A673 (cell line): ENCODE data around the gene TMA16. TPM values are rescaled to one million over a fixed set of nuclear protein-coding genes. Genes with fewer than 3 reads are reported as not detected.

ENCODE experiments used
- BruUV-seq: library from RNA; stranded (reverse); fragments of 400-500 nt; replicated peaks from 2 replicates; lab custom pipeline; 2021; lab: Mats Ljungman, UMichigan
- CTCF ChIA-PET: fragments of 300-600 bp; sonication (Branson Sonifier 250); formaldehyde crosslinking; loops from one replicate; lab custom pipeline; 2022; ENCODE audit warnings: antibody characterized with exemption; lab: Charles Lee
- POLR2A ChIA-PET: fragments of 300-600 bp; sonication (Branson Sonifier 250); formaldehyde crosslinking; loops from one replicate; lab custom pipeline; 2022; ENCODE audit warnings: antibody characterized with exemption; ENCODE audit not compliant: low non-redundant PET; lab: Charles Lee
- DNase-seq: peaks from one replicate; pipeline ENCODE4 v3.0.0-alpha.2; 2015; ENCODE audit warnings: low spot score
- H3K27ac ChIP-seq: fragments of 200-600 bp; sonication (generic); 2 replicates; pipeline ENCODE4 v1.5.1; 2016; ENCODE audit warnings: mixed run types, low read depth, mild to moderate bottlenecking, mixed read lengths, antibody characterized with exemption, low read length; ENCODE audit not compliant: poor library complexity, severe bottlenecking
- H3K27me3 ChIP-seq: fragments of 200-600 bp; sonication (generic); replicated peaks from 2 replicates; pipeline ENCODE4 v1.6.1; 2017; ENCODE audit warnings: mixed run types, low read depth, mild to moderate bottlenecking, mixed read lengths, antibody characterized with exemption, low read length; ENCODE audit not compliant: insufficient read depth, poor library complexity
- H3K36me3 ChIP-seq: fragments of 200-600 bp; sonication (generic); 2 replicates; pipeline ENCODE4 v1.6.1; 2016; ENCODE audit warnings: mixed run types, mild to moderate bottlenecking, mixed read lengths, antibody characterized with exemption, low read length; ENCODE audit not compliant: insufficient read depth, poor library complexity, severe bottlenecking
- H3K4me1 ChIP-seq: fragments of 200-600 bp; sonication (generic); 2 replicates; pipeline ENCODE4 v1.6.1; 2017; ENCODE audit warnings: mixed run types, mild to moderate bottlenecking, mixed read lengths, antibody characterized with exemption, low read length; ENCODE audit not compliant: insufficient read depth, poor library complexity, severe bottlenecking
- H3K4me3 ChIP-seq: fragments of 200-600 bp; sonication (generic); 2 replicates; pipeline ENCODE4 v1.5.1; 2016; ENCODE audit warnings: low read depth, mixed run types, mild to moderate bottlenecking, mixed read lengths, low read length; ENCODE audit not compliant: poor library complexity, severe bottlenecking
- H3K9me3 ChIP-seq: fragments of 200-600 bp; sonication (generic); 2 replicates; pipeline ENCODE4 v1.6.1; 2016; ENCODE audit warnings: mixed run types, low read depth, mild to moderate bottlenecking, mixed read lengths, antibody characterized with exemption, low read length; ENCODE audit not compliant: poor library complexity, severe bottlenecking
- EZH2 ChIP-seq: fragments of 200-600 bp; sonication (generic); IDR thresholded peaks from 2 replicates; pipeline ENCODE4 v1.6.1; 2017; ENCODE audit warnings: borderline replicate concordance, low read depth, mild to moderate bottlenecking, mixed read lengths, antibody characterized with exemption, low read length; ENCODE audit not compliant: poor library complexity, severe bottlenecking
- intact Hi-C: fragments of 100-400 bp; cut with micrococcal nuclease; formaldehyde crosslinking; loops from one replicate; pipeline ENCODE4 v1.10.0; 2022; ENCODE audit not compliant: unreplicated experiment
- total RNA-seq: library from RNA; stranded (reverse); gene quantifications from 2 replicates; pipeline ENCODE4 v1.2.3, GENCODE V29; 2021
- TF ChIP-seq, protein P1 (sequence below): fragments of 300-800, 200-600 bp; sonication (generic); conservative IDR thresholded peaks from 2 replicates; pipeline ENCODE4 v1.5.1; 2017; ENCODE audit warnings: low read depth, mild to moderate bottlenecking, antibody characterized with exemption, low read length, moderate library complexity, mixed read lengths

Gene TMA16
- total RNA-seq, 1 experiment from 2014 or later: 83.5 TPM

DNA sequence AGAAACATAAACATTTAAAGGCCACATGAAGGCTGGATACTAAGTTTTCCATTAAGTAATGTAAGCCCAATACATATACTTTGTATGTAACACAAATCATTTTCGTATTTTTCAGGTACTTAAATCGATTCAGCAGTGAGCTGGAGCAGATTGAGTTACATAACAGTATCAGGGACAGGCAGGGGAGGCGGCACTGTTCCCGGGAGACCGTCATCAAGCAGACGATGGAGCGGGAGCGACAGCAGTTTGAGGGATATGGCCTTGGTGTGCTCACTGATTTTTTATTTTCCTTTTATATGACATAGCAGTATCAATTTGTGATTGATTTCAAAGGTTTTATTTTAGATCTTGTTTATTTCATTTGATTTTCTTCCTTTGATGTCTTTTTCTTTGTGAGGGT is 20.7 kb downstream of the TMA16 start:
- H3K9me3 ChIP-seq: no peaks in the 10 kb centered on the region
- no peak for DNase-seq
- no peak overlapping the region for H3K27ac ChIP-seq
- H3K36me3 ChIP-seq: peaks cover 79% of the 10 kb centered on the region
- ChIA-PET POLR2A (no interaction called here), CTCF (no interaction called here)
- intact Hi-C loops: no loop called here
- no peaks in the 10 kb centered on the region for H3K4me1 ChIP-seq
- H3K4me3 ChIP-seq: no peak overlapping the region
- BruUV-seq: no TSS peak
- TF ChIP-seq, protein P1, sequence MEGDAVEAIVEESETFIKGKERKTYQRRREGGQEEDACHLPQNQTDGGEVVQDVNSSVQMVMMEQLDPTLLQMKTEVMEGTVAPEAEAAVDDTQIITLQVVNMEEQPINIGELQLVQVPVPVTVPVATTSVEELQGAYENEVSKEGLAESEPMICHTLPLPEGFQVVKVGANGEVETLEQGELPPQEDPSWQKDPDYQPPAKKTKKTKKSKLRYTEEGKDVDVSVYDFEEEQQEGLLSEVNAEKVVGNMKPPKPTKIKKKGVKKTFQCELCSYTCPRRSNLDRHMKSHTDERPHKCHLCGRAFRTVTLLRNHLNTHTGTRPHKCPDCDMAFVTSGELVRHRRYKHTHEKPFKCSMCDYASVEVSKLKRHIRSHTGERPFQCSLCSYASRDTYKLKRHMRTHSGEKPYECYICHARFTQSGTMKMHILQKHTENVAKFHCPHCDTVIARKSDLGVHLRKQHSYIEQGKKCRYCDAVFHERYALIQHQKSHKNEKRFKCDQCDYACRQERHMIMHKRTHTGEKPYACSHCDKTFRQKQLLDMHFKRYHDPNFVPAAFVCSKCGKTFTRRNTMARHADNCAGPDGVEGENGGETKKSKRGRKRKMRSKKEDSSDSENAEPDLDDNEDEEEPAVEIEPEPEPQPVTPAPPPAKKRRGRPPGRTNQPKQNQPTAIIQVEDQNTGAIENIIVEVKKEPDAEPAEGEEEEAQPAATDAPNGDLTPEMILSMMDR: no peak
- no peak for TF ChIP-seq EZH2
- H3K27me3 ChIP-seq: no peaks in the 10 kb centered on the region

DNA sequence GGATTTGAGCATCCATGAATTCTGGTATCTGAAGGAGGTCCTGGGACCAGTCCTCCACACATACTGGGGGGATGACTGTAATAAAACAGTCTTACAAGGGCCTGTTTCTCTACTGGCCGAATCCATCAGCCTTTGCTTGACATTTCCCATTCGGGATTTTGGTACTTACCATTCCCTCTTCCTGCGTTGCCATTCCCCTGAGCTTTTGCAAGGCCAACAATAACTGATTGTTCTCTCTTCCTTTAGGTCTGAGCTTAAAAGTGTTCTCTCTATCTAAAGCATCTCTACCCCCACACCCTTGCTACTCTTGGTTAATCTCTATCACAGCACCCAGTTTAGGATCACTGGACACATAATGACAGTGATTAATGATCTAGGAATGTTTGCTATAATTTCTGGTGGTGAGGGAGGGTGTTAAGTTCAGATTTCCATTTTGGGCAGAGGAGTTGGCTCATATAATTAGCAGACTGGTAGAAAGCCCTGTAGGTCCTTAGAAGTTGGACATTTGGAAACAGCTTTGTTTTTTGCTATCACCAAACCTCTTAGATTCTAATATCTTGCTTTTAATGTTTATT is 29.4 kb downstream of the TMA16 start:
- ChIA-PET CTCF (no interaction called here), POLR2A (no interaction called here)
- H3K4me3 ChIP-seq: no peak overlapping the region
- intact Hi-C loops: no loop called here
- peaks cover 65% of the 10 kb centered on the region for H3K36me3 ChIP-seq
- BruUV-seq: no TSS peak
- H3K27me3 ChIP-seq: no peaks in the 10 kb centered on the region
- peaks cover 16% of the 10 kb centered on the region for H3K4me1 ChIP-seq
- DNase-seq: no peak
- H3K27ac ChIP-seq: no peak overlapping the region
- no peak for TF ChIP-seq EZH2
- TF ChIP-seq, protein P1: no peak
- no peaks in the 10 kb centered on the region for H3K9me3 ChIP-seq

DNA sequence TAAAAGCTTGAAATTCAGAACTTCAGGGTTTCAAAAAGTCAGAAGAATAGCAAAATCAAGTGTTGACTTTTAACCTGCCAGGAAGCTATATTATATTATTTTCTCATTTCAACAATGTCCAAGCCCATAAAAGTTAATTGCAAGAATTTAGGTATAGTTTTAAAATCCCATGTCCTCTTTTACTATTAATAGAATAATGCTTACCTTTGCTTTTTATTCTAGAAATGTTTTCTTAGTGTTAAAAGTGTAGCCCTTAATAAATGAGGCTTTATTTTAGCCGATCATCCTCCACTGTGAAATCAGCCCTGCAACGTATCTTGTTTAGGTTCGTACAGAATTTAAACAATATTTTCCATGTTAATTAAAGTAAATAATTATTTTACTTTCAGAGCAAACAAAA is 31.5 kb downstream of the TMA16 start:
- Histone ChIP-seq H3K9me3 (no peaks in the 10 kb centered on the region), H3K27me3 (no peaks in the 10 kb centered on the region), H3K4me3 (no peak overlapping the region), H3K27ac (no peak overlapping the region), H3K36me3 (peaks cover 62% of the 10 kb centered on the region), H3K4me1 (peaks cover 16% of the 10 kb centered on the region)
- no TSS peak for BruUV-seq
- TF ChIP-seq, protein P1: no peak
- no peak for TF ChIP-seq EZH2
- DNase-seq: no peak
- CTCF ChIA-PET: no interaction called here
- POLR2A ChIA-PET: no interaction called here
- intact Hi-C loops: no loop called here
